Fibroblast of lung (primary cell): Measurements from ENCODE around the gene ZSWIM5.

Experiments
- CTCF ChIP-seq, 2 donors: IDR thresholded peaks in 1 of 2; conservative IDR thresholded peaks in 1 of 2; 1 replicate in 1 of 2; 2 replicates in 1 of 2; pipeline ENCODE4 v1.5.1; 2011 to 2012; ENCODE audit warnings: low read length in 2 of 2, control low read depth in 1 of 2, inconsistent platforms in 1 of 2, low read depth in 1 of 2, mild to moderate bottlenecking in 1 of 2
- EZH2 ChIP-seq: IDR thresholded peaks from 2 replicates; pipeline ENCODE4 v1.5.1; 2012; ENCODE audit warnings: low read length, control low read depth, mild to moderate bottlenecking; ENCODE audit errors: missing control alignments

GRCh38 chr1:45011837-45012638, 194.4 kb downstream of the ZSWIM5 start, which contains the start of gene UROD:
- no peak for TF ChIP-seq CTCF (conservative IDR thresholded peaks at IDR 0.05 in 1 of 2, IDR thresholded peaks at IDR 0.05 in 1 of 2; ENCODE audit: low read depth in 1 of 2, low read length in 2 of 2)
- TF ChIP-seq EZH2 = no peak
